ENCODE measurements around the gene CD44. TPM values are rescaled to one million over a fixed set of nuclear protein-coding genes. Genes with fewer than 3 reads are reported as not detected.
A peak's percentile ranks its signal among the peaks of the same experiment; 100 is the strongest.

The CD44 gene
- total and polyA plus RNA-seq, 4 donors, result 28.9 to 72.2 (median 54.1) TPM

DNA sequence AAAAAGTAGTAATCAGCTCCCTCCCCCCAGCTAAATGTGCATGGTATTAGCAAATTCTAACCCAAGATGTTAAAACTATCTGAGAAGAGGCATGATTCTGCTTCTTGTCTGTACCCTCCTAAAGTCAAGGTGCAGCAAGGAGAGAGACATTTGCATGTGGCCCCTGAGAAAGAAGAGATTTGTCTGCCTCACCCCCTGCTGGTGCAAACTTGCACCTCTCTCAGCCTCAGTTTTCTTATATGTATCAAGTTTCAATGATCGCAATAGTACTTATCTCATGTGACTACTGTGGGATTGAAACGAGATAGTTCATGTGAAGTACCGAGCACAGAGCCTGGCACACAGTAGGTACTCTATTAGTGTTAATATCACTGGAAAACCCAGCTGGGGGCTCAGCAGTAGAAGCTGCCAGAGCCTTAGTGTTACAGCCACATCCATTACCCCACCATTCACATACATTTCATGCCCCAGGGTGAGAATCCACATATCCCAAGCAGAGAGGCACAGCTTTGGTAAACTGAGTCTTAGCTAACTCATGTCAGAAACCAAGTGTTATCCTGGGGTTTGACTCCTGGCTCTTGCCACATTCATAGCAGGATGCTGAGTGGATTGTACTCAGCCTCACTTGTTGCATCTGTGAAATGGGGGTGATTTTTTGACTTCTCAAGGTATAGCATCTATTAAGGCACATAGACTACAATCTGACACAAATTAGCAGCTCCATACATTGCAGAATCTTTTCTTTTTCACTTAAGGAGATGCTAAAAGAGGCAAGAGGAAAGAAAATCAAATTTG lies 24.9 kb downstream of the CD44 start:
- no peaks in the 10 kb centered on the region for H3K27me3 ChIP-seq (ENCODE audit: control insufficient read depth, insufficient read depth, low read length)
- peaks cover 18% of the 10 kb centered on the region for H3K4me1 ChIP-seq (ENCODE audit: control insufficient read depth, insufficient read depth, low read length)
- H3K4me3 ChIP-seq (ENCODE audit: low read depth, low read length), result no peak overlapping the region
- H3K9me3 ChIP-seq (ENCODE audit: control insufficient read depth, insufficient read depth, low read length), result no peaks in the 10 kb centered on the region
- no peak for DNase-seq (ENCODE audit: low read depth in 4 of 6, low spot score in 6 of 6)
- no peaks in the 10 kb centered on the region for H3K36me3 ChIP-seq (ENCODE audit: control insufficient read depth, insufficient read depth, low read length)
- no CpG with 5 or more reads among the region's 3 CpGs for WGBS (ENCODE audit: insufficient coverage)
- H3K27ac ChIP-seq (ENCODE audit: low read depth, low read length), result no peak overlapping the region

DNA sequence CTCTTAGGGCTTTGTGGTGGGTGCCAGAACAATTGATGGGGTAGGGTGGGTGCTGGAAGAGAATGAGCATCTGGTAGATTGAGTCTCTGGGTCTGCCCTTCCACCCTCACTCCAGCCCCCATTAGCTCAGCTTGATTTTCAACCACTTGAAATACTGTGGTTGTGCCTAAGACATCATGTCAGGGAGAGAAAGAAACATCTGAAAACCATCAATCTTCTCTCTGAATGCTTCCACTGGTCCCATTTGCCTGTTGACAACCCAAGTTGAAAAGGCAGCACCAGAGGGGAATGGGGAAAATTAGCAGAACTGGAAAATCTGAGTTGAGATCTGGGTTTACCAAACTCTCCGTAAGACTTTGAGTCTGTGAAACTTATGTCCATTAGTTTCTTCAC lies 26.1 kb downstream of the CD44 start:
- H3K27me3 ChIP-seq (ENCODE audit: control insufficient read depth, insufficient read depth, low read length), result no peaks in the 10 kb centered on the region
- no peaks in the 10 kb centered on the region for H3K9me3 ChIP-seq (ENCODE audit: control insufficient read depth, insufficient read depth, low read length)
- peaks cover 14% of the 10 kb centered on the region for H3K4me1 ChIP-seq (ENCODE audit: control insufficient read depth, insufficient read depth, low read length)
- no peak overlapping the region for H3K27ac ChIP-seq (ENCODE audit: low read depth, low read length)
- no peak overlapping the region for H3K4me3 ChIP-seq (ENCODE audit: low read depth, low read length)
- no CpG with 5 or more reads among the region's 1 CpG for WGBS (ENCODE audit: insufficient coverage)
- H3K36me3 ChIP-seq (ENCODE audit: control insufficient read depth, insufficient read depth, low read length), result no peaks in the 10 kb centered on the region
- no peak for DNase-seq (ENCODE audit: low read depth in 4 of 6, low spot score in 6 of 6)

DNA sequence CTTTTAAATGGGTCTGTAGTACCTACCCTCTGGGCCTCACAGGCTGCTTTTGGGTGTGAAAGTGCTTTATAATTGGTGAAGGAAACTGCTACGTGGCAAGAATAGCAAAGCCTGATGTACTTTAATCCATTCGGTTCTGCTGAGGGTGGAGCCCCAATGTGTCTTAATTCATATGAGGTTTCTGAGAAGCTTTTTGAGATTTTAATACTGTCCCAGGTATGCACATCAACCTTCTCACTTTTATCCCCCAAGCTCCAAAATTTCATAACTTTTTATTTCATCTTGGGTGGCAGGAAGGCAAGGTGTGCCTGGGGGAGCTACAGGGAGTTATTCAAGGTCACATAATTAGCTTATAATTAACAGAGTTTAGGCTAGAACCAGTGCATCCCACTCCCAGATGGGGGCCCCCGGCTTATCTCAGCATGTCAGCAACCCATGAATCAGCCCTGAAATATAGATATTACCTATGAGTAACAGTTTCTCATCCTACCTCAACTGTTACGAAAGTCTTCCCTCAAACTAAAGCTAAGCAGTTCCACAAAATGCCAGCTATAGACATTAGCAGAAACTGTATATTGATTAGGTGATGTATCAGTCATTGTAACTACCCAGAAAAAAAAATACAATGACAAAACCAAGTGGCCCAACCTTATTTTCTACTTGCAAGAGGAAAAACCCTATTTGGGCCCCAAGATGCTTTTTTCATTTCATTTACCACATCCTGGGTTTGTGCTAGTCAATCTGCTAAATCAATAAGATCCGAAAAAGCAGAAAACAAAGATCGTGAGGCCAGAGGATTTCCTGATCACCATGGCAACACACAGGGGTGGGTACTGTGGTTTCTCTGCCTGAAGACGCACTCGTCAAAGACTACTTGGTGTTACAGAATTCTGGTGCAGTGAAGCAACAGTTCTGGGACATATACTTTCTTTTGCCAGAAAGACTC lies 26.7 kb downstream of the CD44 start:
- no peak overlapping the region for H3K4me3 ChIP-seq (ENCODE audit: low read depth, low read length)
- whole genome bisulfite sequencing (ENCODE audit: insufficient coverage), result 53% methylated on average over 4 of the region's 8 CpGs
- H3K27me3 ChIP-seq (ENCODE audit: control insufficient read depth, insufficient read depth, low read length), result no peaks in the 10 kb centered on the region
- H3K36me3 ChIP-seq (ENCODE audit: control insufficient read depth, insufficient read depth, low read length), result no peaks in the 10 kb centered on the region
- no peaks in the 10 kb centered on the region for H3K9me3 ChIP-seq (ENCODE audit: control insufficient read depth, insufficient read depth, low read length)
- DNase-seq (ENCODE audit: low read depth in 4 of 6, low spot score in 6 of 6), result peak in 2 of 6 donors; percentile 48 to 82
- H3K4me1 ChIP-seq (ENCODE audit: control insufficient read depth, insufficient read depth, low read length), result peaks cover 12% of the 10 kb centered on the region
- no peak overlapping the region for H3K27ac ChIP-seq (ENCODE audit: low read depth, low read length)

- Histone ChIP-seq H3K27ac (ENCODE audit: low read depth, low read length) (no peak overlapping the region), H3K4me1 (ENCODE audit: control insufficient read depth, insufficient read depth, low read length) (peaks cover 12% of the 10 kb centered on the region), H3K4me3 (ENCODE audit: low read depth, low read length) (no peak overlapping the region), H3K27me3 (ENCODE audit: control insufficient read depth, insufficient read depth, low read length) (no peaks in the 10 kb centered on the region), H3K36me3 (ENCODE audit: control insufficient read depth, insufficient read depth, low read length) (no peaks in the 10 kb centered on the region), H3K9me3 (ENCODE audit: control insufficient read depth, insufficient read depth, low read length) (no peaks in the 10 kb centered on the region)
- 77% methylated on average over 8 of the region's 11 CpGs for WGBS (ENCODE audit: insufficient coverage)
- peak in 1 of 6 donors; percentile 38 for DNase-seq (ENCODE audit: low read depth in 4 of 6, low spot score in 6 of 6)
These were observed 27.7 kb downstream of the CD44 start for GRCh38 chr11:35166369-35167360.

GRCh38 chr11:35167426-35167954 lies 28.5 kb downstream of the CD44 start:
- Histone ChIP-seq H3K36me3 (ENCODE audit: control insufficient read depth, insufficient read depth, low read length) (no peaks in the 10 kb centered on the region), H3K9me3 (ENCODE audit: control insufficient read depth, insufficient read depth, low read length) (no peaks in the 10 kb centered on the region), H3K27ac (ENCODE audit: low read depth, low read length) (no peak overlapping the region), H3K27me3 (ENCODE audit: control insufficient read depth, insufficient read depth, low read length) (no peaks in the 10 kb centered on the region), H3K4me3 (ENCODE audit: low read depth, low read length) (no peak overlapping the region), H3K4me1 (ENCODE audit: control insufficient read depth, insufficient read depth, low read length) (peaks cover 12% of the 10 kb centered on the region)
- 90% methylated on average over 2 of the region's 2 CpGs for WGBS (ENCODE audit: insufficient coverage)
- no peak for DNase-seq (ENCODE audit: low read depth in 4 of 6, low spot score in 6 of 6)

- 73% methylated on average over 1 of the region's 2 CpGs for WGBS (ENCODE audit: insufficient coverage)
- Histone ChIP-seq H3K4me3 (ENCODE audit: low read depth, low read length) (no peak overlapping the region), H3K4me1 (ENCODE audit: control insufficient read depth, insufficient read depth, low read length) (peaks cover 12% of the 10 kb centered on the region), H3K36me3 (ENCODE audit: control insufficient read depth, insufficient read depth, low read length) (no peaks in the 10 kb centered on the region), H3K27me3 (ENCODE audit: control insufficient read depth, insufficient read depth, low read length) (no peaks in the 10 kb centered on the region), H3K9me3 (ENCODE audit: control insufficient read depth, insufficient read depth, low read length) (no peaks in the 10 kb centered on the region), H3K27ac (ENCODE audit: low read depth, low read length) (no peak overlapping the region)
- no peak for DNase-seq (ENCODE audit: low read depth in 4 of 6, low spot score in 6 of 6)
These were observed 29.7 kb downstream of the CD44 start for GRCh38 chr11:35168671-35169070.

- Histone ChIP-seq H3K36me3 (ENCODE audit: control insufficient read depth, insufficient read depth, low read length) (no peaks in the 10 kb centered on the region), H3K27ac (ENCODE audit: low read depth, low read length) (no peak overlapping the region), H3K9me3 (ENCODE audit: control insufficient read depth, insufficient read depth, low read length) (no peaks in the 10 kb centered on the region), H3K27me3 (ENCODE audit: control insufficient read depth, insufficient read depth, low read length) (no peaks in the 10 kb centered on the region), H3K4me3 (ENCODE audit: low read depth, low read length) (no peak overlapping the region), H3K4me1 (ENCODE audit: control insufficient read depth, insufficient read depth, low read length) (peaks cover 12% of the 10 kb centered on the region)
- no peak for DNase-seq (ENCODE audit: low read depth in 4 of 6, low spot score in 6 of 6)
- WGBS (ENCODE audit: insufficient coverage), result no CpG with 5 or more reads among the region's 2 CpGs
These were observed 30.1 kb downstream of the CD44 start for GRCh38 chr11:35169112-35169511.

DNA sequence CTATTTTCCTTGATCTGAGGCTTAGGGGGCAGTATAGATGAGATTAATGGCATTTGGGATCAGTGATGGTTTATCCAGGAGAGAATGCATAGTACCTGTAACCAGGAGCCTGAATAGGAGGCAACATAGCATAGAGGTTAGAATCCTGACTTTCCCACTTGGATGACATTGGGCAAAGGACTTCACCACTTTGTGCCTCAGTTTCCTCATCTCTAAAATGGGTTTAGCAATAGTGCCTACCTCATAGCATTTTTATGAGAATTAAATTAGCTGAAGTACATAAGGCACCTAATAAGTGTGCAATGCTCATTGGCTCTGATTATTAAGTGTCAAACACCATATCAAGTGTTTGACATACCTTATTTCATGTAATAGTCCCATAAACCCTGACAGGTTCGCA lies 30.8 kb downstream of the CD44 start:
- WGBS (ENCODE audit: insufficient coverage), result no CpG with 5 or more reads among the region's 1 CpG
- Histone ChIP-seq H3K4me1 (ENCODE audit: control insufficient read depth, insufficient read depth, low read length) (peaks cover 12% of the 10 kb centered on the region), H3K27ac (ENCODE audit: low read depth, low read length) (no peak overlapping the region), H3K4me3 (ENCODE audit: low read depth, low read length) (no peak overlapping the region), H3K9me3 (ENCODE audit: control insufficient read depth, insufficient read depth, low read length) (no peaks in the 10 kb centered on the region), H3K27me3 (ENCODE audit: control insufficient read depth, insufficient read depth, low read length) (no peaks in the 10 kb centered on the region), H3K36me3 (ENCODE audit: control insufficient read depth, insufficient read depth, low read length) (no peaks in the 10 kb centered on the region)
- DNase-seq (ENCODE audit: low read depth in 4 of 6, low spot score in 6 of 6), result no peak

DNA sequence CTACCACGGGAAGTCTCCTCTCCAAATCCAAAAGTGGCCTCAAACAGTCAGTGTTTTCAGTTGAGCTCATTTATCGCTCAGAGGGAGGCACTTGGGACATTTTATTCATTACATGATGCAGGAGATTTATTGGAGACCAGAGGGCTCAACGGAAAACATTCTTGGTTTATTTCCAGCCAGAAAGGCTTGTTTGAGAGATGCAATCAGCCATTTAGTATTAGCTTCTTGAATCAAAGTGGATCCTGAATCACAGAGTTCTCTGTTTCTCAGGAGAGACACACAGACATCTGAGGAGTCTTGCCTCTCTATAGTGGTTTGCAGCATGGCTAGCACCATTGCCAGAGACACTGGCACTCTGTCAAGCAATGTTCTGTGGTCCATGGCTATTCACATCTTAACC lies 31.5 kb downstream of the CD44 start:
- 36% methylated on average over 1 of the region's 3 CpGs for WGBS (ENCODE audit: insufficient coverage)
- Histone ChIP-seq H3K4me3 (ENCODE audit: low read depth, low read length) (no peak overlapping the region), H3K36me3 (ENCODE audit: control insufficient read depth, insufficient read depth, low read length) (no peaks in the 10 kb centered on the region), H3K27ac (ENCODE audit: low read depth, low read length) (no peak overlapping the region), H3K27me3 (ENCODE audit: control insufficient read depth, insufficient read depth, low read length) (no peaks in the 10 kb centered on the region), H3K9me3 (ENCODE audit: control insufficient read depth, insufficient read depth, low read length) (no peaks in the 10 kb centered on the region), H3K4me1 (ENCODE audit: control insufficient read depth, insufficient read depth, low read length) (peaks cover 12% of the 10 kb centered on the region)
- DNase-seq (ENCODE audit: low read depth in 4 of 6, low spot score in 6 of 6), result peak in 2 of 6 donors; percentile 59 to 60
